NOMO-1 treated with dmso at 0.1 percent for 144 hours (cell line): ENCODE results near the gene GBE1.

ENCODE experiments used
- DNase-seq: peaks from one replicate; lab custom pipeline; 2025; ENCODE audit not compliant: unreplicated experiment; lab: John Stamatoyannopoulos, UW

GBE1 gene

DNA sequence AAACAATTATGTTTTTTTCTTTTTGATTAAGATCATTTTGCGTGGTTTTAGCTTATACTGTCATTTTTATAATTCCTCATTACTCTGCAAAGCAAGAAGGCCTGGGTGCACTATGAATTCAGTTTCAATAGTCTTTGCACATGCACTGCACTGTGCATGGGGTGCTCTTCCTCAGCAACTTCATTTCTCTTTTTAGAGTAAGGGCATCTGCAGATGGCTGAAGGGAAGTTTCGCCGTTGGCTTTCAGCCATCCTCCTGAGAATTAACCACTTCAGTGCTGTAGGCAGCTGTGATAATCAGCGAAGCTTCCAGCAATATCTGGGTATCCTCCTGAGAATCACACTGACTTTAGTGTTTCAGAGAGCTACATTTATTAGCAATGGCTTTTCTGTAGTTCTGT, 284.8 kb downstream of the GBE1 start:
- no peak for DNase-seq

DNA sequence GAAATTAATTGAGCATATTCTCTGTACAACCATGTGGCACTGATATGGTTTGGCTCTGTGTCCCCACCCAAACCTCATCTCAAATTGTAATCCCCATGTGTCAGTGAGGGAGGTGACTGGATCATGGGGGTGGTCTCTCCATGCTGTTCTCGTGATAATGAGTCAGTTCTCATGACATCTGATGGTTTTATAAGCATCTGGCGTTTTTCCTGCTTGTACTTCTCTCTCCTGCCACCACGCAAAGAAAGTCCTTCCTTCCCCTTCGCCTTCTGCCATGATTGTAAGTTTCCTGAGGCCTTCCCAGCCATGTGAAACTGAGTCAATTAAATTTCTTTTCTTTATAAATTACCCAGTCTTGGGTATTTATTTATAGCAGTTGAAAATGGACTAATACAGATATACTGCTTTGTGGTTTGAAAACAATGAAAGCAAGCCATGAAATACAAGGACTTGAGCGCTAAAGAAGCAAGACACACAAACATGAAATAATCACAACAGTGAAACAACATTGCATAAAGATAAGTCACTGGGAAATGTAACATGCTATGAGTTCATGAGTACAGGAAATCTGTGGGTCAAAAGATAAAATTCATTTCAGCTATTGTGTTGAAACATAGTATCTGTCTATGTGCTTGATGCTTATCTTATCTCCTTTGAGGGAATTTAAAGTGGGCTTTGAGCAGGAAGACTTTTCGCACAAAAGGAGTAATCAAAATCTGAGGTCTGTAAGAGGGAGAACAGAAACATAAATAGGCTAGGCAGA, 288.7 kb downstream of the GBE1 start:
- DNase-seq = no peak

DNA sequence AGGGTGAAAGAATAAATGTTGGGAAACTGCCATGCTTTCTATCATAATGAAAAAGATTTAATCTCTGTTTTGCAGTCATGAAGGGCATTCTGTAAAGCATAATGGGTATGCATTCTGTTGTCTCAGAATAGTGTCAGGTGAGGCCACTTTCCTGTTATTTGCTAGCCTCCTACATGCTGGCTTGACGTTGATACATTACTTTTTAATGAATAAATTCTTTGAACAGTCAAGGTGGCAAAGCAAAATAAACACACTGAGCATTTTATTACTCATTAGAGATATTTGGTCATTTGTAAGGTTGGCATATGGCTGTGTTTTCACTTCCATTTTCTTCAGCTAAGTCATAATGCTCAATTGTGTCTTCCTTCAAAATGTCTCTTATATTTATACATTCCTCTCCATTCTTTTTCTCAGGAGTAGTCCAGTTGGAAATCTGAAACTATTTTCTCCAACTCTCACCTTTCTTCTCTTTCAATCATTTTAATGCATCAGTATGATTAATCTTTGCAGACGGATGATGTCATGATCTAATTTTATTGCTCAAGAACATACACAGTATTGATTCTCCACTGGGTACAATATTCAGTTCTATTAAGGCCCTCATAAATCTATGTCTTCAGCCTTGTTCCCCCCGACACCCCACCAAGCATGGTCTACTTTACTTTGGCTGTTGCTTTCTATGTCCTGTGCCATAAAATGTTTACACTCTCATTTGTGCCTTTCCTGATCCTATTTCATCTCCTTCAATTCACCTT, 290.7 kb downstream of the GBE1 start:
- DNase-seq = no peak

DNA sequence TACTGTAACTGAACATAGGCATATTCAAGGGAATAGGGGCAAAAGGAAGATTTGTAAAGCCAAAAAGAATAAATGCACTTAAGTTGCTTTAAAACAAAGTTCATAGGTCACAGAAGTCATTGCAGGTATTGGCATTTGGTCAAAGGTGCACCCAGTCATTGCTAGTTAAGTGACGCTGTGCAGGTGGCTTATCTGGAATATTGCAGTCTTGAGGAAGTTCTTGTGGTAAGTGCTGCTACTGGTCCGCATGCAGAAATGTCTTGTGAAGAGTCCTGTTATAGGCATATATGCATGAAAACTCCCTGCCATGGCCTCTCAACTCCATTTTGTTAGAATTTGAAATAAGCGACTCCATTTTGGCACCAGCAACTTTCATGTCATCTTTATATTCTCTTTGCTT, 293.1 kb downstream of the GBE1 start:
- no peak for DNase-seq

DNA sequence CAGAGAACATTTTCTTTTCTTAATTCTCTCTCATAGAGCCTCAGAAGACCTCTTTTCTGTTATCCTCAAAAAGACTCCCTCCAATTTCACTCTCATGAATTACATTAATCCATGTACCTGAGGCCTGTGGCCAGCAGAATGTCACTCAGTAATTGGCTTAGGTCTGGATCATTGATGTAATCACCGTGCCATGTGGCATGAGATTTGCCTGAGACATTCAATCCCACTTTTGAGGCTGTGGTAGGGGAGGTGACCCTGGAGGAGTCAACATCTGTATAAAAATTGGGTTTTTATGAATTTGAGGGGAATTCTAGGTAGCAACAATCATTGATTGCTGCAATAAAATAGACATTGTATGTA, 295.3 kb downstream of the GBE1 start:
- no peak for DNase-seq

DNA sequence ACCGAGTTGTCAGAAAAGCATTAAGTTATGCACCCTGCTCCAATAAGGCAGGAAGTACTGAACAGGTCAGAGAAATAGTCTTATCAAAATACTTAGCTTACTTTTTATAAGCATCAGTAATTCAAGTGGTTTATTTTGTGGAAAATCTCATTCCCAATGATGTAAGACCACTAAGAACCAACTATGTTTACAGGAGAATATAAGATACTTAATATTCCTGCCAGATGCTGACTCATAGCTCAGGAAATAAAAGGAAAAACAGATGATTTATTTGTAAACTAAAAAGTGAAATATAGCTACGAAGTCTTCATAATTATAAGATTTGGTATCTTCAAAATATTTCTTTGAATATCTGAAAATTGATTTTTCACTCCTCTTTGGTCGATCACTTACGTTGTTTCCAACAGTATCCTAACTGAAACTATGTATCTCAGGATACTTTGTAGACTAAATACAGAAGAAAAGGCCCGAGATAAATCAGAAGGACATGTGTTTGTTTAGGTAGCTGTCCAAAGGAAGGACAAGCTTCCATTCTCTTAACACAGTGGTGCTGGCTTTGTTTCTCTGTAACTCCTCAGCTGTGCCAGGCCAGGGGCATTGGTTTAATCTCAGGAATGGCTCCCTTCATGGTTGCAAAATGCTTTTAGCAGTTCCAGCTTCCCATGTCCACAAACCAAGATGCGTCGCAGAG, 295.8 kb downstream of the GBE1 start:
- no peak for DNase-seq

DNA sequence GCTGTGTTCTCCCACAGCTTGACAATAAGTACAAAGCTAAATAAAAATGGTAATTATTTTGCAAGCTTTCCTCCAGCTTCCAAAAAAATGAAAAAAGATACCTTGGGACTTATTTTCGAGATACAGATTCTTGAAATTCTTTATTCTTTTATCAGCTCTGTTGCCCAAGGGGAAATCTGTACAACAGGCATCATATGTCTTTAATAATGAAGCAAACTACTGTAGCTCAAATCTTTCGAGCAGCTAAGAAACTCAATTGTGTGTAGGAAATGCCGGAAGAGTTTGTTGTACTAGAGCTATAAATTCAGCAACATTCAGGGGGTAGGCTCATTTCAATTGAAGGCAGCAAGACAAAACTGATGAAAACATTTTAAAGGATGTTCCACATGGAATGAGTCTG, 297.7 kb downstream of the GBE1 start:
- no peak for DNase-seq

DNA sequence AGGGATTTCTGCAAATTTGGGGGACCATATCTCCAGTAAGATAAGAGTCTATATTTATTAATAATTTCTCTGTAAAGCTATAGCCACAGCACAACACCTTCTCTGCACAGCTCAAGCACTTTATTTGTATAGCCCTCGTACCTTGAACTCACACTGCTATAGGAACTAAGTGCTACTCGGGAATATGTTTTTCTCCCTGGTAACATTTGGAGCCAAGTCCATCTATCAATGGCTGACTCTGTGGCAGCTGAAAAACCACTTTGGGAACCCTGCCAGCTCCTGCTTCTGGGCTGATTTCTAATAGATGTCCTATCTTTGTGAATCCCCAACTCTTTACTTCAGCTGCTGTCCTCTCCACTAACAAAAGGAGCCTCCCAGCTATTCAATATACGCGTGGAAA, 298.5 kb downstream of the GBE1 start:
- no peak for DNase-seq

DNA sequence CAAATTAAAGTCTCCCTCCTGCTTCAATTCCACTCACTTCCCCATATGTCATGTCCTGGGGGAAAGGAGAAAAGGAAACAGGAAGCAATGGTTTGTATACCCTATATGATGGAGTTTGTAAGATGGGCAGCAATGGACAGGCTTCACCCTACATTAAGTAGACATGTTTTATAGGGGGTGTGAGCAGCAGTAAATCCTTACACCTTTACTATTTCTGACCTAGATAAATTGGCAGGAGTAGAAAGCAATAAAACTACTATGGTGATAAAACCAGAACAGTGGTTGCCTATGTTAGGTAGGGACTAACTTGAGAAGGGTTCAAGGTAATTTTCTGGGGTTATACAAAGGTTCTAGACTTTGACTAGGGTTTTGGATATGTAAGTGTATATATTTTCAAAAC, 301.7 kb downstream of the GBE1 start:
- DNase-seq = no peak

DNA sequence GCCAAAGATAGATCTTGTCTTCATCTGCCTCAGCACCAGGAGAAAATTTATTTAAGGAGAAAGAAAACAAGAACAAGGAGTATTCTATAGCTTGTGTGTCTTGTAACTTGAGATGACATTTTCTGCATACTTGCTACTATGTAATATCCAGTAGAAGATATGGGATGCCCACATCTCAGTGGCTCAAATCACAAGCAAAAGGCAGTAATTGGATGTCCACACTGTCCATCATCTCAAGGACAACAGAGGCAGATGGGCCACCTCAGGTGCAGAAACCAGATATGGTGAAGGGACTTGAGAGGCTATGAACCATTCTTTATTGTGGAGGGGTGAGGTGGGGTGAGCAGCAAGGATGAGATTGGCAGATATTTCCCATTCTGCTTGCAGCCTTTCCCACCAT, 309.0 kb downstream of the GBE1 start:
- DNase-seq = no peak

DNA sequence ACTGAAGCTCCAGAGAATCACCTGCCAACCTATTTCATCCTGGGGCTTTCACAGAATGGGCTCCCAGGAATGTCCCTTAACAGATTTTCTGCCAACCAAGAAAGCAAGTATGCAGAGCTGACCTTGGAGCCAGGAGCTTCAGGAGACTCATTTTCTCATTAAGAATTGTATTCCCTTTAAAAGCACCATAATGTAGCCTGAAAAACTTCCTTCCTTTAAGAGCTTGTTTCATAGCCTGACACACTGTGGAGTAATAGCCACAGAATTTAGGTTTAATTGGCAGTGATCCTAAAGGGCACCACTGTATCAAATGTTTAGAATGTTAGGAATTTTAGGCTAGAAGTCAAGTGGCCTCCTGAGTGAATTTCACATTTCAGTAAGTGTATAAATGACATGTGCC, 309.8 kb downstream of the GBE1 start:
- DNase-seq = no peak

DNA sequence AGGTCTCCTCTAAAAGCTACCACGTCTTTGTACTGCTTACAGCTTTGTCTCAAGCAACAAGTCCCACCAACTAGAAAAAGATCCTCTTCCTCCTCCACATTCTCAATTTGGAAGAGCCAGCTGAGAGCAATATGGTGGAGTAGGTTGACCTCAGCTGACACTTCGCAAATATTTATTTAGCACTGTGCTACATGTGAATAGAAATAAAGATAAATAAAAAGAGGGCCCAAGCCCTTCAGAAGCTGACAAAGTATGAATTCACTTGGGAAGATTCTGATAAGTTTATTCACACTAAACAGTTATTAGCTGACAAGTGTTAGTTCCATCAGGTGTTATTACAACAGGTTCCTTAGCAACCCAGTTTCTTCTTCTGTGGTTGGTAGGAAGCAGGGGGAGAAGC, 310.3 kb downstream of the GBE1 start:
- DNase-seq = no peak

DNA sequence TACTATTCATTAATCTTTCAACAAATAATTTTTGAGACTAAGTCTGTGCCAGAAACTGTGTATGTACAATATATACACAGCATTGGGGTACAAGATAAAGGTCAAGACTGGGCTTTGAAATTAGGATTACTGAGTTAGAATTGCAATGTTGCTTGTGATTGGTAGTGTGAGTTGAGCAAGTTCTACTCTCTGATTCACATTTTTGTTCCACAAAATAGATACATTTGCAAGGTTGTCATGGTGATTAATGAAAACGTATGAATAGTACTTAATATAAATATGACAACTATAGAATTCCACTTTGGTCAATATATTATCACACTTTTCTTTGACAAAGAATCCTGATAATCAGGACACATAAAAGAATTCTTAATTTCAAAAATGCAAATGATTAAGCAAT, 314.6 kb downstream of the GBE1 start:
- no peak for DNase-seq

DNA sequence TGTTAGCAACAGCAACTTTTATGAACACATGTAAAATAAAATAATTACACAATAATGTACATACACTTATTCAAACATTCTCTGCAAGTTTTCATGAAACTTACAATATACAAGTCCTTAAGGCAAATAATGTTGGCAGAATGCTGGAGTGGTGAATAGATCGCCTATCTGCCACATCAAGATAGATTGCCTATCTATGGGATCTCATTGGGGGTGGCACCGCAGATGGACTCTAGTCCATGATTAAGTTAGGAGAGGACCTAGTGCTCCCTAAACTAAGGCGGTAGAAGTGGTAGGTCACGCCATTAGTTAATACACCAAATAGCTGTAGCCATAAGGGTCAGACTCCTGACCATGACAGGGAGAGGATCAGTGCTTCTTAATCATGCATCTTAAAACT, 315.7 kb downstream of the GBE1 start:
- no peak for DNase-seq

DNA sequence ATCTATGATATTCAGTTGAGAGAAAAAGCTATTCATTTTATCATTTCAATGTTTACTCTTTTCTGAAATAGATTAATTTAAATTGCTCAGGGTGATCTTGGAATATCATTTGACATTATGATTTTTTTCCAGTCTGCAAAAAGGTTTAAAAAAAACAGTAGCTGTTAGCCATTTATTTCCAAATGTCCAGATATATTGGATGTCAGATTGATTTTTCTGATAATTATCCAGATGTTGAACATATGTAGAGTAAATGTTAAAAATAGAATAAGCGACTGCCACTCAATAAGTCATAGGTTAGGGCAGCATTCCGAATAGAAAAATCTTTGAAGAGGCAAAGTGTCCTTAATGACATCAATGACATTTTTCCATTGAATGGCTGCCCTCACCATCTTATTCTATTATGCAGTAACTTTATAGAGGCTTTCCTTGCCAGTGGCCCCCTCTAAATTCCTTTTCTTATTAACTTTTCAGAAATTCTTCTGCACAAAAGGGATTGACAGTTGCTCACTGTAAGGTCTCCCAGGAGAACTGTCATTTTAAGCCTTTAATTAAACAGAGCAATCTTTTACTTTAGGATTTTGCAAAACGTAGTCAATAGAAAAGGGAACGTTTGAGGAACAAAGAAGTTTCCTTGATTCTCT, 316.5 kb downstream of the GBE1 start:
- no peak for DNase-seq

DNA sequence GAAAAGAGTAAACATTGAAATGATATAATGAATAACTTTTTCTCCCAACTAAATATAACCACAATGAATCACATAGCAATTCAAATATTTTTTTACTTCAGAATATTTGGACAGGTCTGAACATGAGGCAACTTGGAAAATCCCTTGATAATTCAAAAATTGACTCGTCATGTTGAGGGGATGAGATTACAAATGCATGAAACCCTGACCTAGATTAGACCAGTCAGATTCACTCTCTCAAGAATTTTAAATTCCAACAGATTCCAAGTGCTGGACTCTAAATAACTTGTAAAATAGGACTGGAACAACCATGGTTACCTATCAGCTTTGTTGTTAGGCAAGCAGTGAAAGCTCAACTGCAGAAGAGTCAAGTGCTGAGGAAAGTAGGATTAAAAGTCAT, 317.5 kb downstream of the GBE1 start:
- no peak for DNase-seq

DNA sequence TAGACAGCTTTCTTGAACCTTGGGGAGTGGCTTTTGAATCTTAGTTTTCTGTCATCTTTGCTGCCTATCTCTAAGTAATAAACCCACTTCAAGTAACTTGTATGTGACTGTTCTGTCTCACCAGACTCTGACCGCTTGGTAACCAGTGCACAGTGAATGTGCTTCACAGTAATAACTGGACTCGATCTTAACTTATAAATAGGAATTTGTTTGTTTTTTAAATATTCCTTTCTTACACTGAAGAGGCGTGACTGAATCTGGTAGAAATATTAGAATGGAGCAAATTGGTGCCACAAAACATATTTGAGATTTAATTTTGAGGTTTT, 318.0 kb downstream of the GBE1 start:
- no peak for DNase-seq

DNA sequence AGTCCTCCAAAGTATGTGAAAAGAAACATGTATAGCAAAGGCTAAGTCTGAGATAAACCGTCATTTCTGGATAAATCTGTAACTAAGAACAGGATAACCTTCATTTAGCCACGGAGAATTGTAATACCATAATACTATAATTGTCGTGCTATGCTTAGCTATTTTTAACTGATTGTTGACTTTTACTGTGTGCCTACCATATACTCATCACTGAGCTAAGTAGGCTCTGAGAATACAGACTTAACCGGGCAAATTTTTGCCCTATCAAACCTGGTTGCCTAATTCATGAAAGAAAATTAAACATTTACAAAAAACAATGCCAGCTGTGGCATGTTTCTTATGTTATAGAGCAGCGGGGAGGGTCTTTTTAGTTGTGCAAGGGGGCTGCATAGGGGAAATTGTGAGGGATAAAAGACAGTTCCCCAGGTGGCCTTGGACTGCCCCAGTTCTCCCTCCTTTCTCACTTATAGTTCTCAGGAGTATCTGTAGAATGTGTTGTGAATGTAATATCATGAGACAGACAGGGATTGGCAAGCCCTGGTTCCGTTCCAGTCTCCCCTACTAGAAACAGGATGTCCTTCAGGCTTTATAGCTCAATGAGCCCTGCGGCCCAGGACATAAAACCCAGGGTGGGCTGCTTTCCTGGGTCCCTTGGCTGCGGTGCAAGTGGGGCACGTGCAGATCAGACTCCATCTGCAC, 318.5 kb downstream of the GBE1 start:
- no peak for DNase-seq

DNA sequence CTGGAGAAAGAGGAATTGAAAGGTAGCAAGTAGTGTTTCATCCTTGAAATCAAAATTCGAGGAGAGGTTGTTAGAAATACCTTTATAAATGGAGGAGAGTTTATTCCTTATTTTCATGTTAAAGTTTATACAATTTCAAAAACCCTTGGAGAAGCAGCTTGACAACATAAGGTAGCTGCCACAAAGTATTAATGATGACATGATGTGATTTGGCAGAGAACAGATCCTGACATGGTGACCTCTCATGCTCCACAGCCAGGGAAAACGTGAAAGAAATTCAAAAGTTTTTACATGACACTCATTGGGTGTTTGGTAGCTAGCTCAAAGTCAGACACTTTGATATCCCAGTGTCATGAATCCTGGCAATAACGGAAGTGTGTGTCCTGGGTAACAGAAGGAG, 320.8 kb downstream of the GBE1 start:
- DNase-seq = no peak
